ENCODE measurements around the gene AGR2. TPM values are rescaled to one million over a fixed set of nuclear protein-coding genes. Genes with fewer than 3 reads are reported as not detected.

The AGR2 gene
- total and polyA plus RNA-seq, 2 of the 4 experiments (the other 2 are of a cell fraction): not detected

- Histone ChIP-seq H3K9me3 (ENCODE audit: control insufficient read depth, insufficient read depth, low read length) (no peaks in the 10 kb centered on the region), H2AFZ (replicated peaks; ENCODE audit: low read length, poor library complexity) (no peak overlapping the region), H3K9ac (ENCODE audit: low read depth, low read length) (no peak overlapping the region), H3K9me1 (ENCODE audit: insufficient read depth, low read length) (no peaks in the 10 kb centered on the region), H2BK120ac (ENCODE audit: low read depth, low read length) (peak overlapping the region; percentile 15; the same call in 1 of the 2 replicates), H3K23ac (ENCODE audit: low read depth, low read length) (no peak overlapping the region), H3K79me1 (ENCODE audit: low read depth in 1 of 2, low read length in 2 of 2) (no peaks in the 10 kb centered on the region), H3K56ac (ENCODE audit: extremely low read depth, insufficient read depth, low read length) (no peak overlapping the region), H2BK5ac (ENCODE audit: low read depth, low read length, poor library complexity, severe bottlenecking) (peak overlapping the region; percentile 18), H3K4me1 (ENCODE audit: control insufficient read depth, insufficient read depth, low read length) (peaks cover 9% of the 10 kb centered on the region), H2BK15ac (ENCODE audit: low read depth, low read length) (no peak overlapping the region), H3K4me2 (ENCODE audit: low read depth, low read length) (peak overlapping the region; percentile 60), H3K4ac (ENCODE audit: low read depth, low read length) (peak overlapping the region; percentile 4; the same call in 1 of the 2 replicates), H3K36me3 (ENCODE audit: control insufficient read depth, insufficient read depth, low read length) (no peaks in the 10 kb centered on the region), H2AK9ac (replicated peaks; ENCODE audit: low read depth, low read length, poor library complexity) (no peak overlapping the region), H3K27me3 (ENCODE audit: control insufficient read depth, insufficient read depth, low read length) (no peaks in the 10 kb centered on the region; the same call in 1 of the 2 replicates), H2BK20ac (ENCODE audit: low read depth, low read length) (peak overlapping the region; percentile 35; the same call in 1 of the 2 replicates), H2AK5ac (ENCODE audit: low read depth, low read length) (no peak overlapping the region), H3K4me3 (ENCODE audit: insufficient read depth, low read depth, low read length) (no peak overlapping the region), H4K20me1 (ENCODE audit: insufficient read depth, low read length) (no peaks in the 10 kb centered on the region), H4K8ac (ENCODE audit: low read depth in 2 of 2, low read length in 2 of 2) (no peak overlapping the region), H4K91ac (ENCODE audit: insufficient read depth, low read depth, low read length) (no peak overlapping the region), H3K14ac (replicated peaks; ENCODE audit: low read depth, low read length) (no peak overlapping the region), H3K18ac (ENCODE audit: low read depth, low read length) (peak overlapping the region; percentile 87; the same call in 1 of the 2 replicates), H4K5ac (ENCODE audit: low read depth, low read length) (peak overlapping the region; percentile 87; the same call in 1 of the 2 replicates), H3K27ac (ENCODE audit: insufficient read depth, low read length) (peak overlapping the region; percentile 32; the same call in 1 of the 2 replicates)
- dilution Hi-C loops (cut with HindIII; ENCODE audit: low sequenced_read_pairs, unreplicated experiment): no loop called here
- CTCF ChIA-PET: interaction anchor here (0.8 kb wide), 1 partner anchor 10 kb away, joined by 3 read pairs; no protein-coding TSS in a partner anchor
- intact Hi-C loops (cut with micrococcal nuclease): no loop called here
- WGBS, 2 experiments (ENCODE audit: extremely low coverage in 2 of 2, insufficient read length in 1 of 2): no CpG with 5 or more reads among the region's 2 CpGs
- DNase-seq: peak; percentile 41
- POLR2A ChIA-PET (ENCODE audit: unreplicated experiment): no interaction called here
- peak; percentile 77 for ATAC-seq (ENCODE audit: low read depth)
- TF ChIP-seq POLR2A (IDR thresholded peaks at IDR 0.05; ENCODE audit: low read depth, low read length) (no peak), RFX5 (IDR thresholded peaks at IDR 0.05; ENCODE audit: low read depth, low read length) (no peak), USF2 (IDR thresholded peaks at IDR 0.05; ENCODE audit: low read depth, low read length) (no peak), RAD21 (IDR thresholded peaks at IDR 0.05; ENCODE audit: low read length) (no peak), CTCF (conservative IDR thresholded peaks at IDR 0.05; ENCODE audit: low read depth, low read length) (no peak), MAZ (IDR thresholded peaks at IDR 0.05; ENCODE audit: borderline replicate concordance, low read depth, low read length) (no peak), MAFK (IDR thresholded peaks at IDR 0.05; ENCODE audit: low read depth, low read length) (no peak), SMC3 (IDR thresholded peaks at IDR 0.05; ENCODE audit: low read depth, low read length) (no peak), MXI1 (IDR thresholded peaks at IDR 0.05; ENCODE audit: borderline replicate concordance, low read depth, low read length) (no peak), FOS (IDR thresholded peaks at IDR 0.05; ENCODE audit: low read depth, low read length) (no peak), BHLHE40 (IDR thresholded peaks at IDR 0.05; ENCODE audit: low read depth, low read length) (no peak), CEBPB (IDR thresholded peaks at IDR 0.05; ENCODE audit: low read depth, low read length) (no peak), RCOR1 (IDR thresholded peaks at IDR 0.05; ENCODE audit: insufficient replicate concordance, low read length) (no peak), NFE2L2 (IDR thresholded peaks at IDR 0.05; ENCODE audit: low read depth, low read length) (no peak), CHD1 (IDR thresholded peaks at IDR 0.05; ENCODE audit: low read depth, low read length) (no peak)
- TF ChIP-seq, protein P1, sequence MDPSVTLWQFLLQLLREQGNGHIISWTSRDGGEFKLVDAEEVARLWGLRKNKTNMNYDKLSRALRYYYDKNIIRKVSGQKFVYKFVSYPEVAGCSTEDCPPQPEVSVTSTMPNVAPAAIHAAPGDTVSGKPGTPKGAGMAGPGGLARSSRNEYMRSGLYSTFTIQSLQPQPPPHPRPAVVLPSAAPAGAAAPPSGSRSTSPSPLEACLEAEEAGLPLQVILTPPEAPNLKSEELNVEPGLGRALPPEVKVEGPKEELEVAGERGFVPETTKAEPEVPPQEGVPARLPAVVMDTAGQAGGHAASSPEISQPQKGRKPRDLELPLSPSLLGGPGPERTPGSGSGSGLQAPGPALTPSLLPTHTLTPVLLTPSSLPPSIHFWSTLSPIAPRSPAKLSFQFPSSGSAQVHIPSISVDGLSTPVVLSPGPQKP (IDR thresholded peaks at IDR 0.05; ENCODE audit: borderline replicate concordance, low read depth, low read length): no peak
- in situ Hi-C loops (cut with MboI; ENCODE audit: low sequenced_read_pairs): no loop called here
- no TSS peak for BruUV-seq (replicated peaks)
Observed at GRCh38 chr7:16839646-16840045, 34.8 kb upstream of the AGR2 start.
